SU-DHL-6 (cell line): Measurements from ENCODE around the gene RPS6KA1.

Experiments
- CTCF ChIP-seq: fragments of 200-600 bp; sonication (generic); IDR thresholded peaks from one replicate; pipeline ENCODE4 v1.5.1; 2017; ENCODE audit warnings: antibody characterized with exemption, mild to moderate bottlenecking, low read length, moderate library complexity; ENCODE audit not compliant: insufficient read depth, poor library complexity, severe bottlenecking
- EZH2phosphoT487 ChIP-seq: fragments of 200-600 bp; sonication (generic), shearing (Covaris generic); conservative IDR thresholded peaks from 2 replicates; pipeline ENCODE4 v1.6.1; 2018; ENCODE audit warnings: mild to moderate bottlenecking, antibody characterized with exemption, low read length, moderate library complexity, mixed read lengths

GRCh38 chr1:26582053-26582835 lies 52.7 kb downstream of the RPS6KA1 start:
- TF ChIP-seq EZH2phosphoT487, result no peak
- TF ChIP-seq CTCF, result no peak
